NCI-H69 (cell line): ENCODE data around the gene UQCRFS1.
"Not testable (repeated sequence)": the region's sequence is repeated elsewhere in the genome, so short reads cannot be mapped to it uniquely, and the experiment has no call there.

ENCODE experiments used
- DNase-seq: peaks from one replicate; lab custom pipeline; 2025; lab: John Stamatoyannopoulos, UW

Gene UQCRFS1

DNA sequence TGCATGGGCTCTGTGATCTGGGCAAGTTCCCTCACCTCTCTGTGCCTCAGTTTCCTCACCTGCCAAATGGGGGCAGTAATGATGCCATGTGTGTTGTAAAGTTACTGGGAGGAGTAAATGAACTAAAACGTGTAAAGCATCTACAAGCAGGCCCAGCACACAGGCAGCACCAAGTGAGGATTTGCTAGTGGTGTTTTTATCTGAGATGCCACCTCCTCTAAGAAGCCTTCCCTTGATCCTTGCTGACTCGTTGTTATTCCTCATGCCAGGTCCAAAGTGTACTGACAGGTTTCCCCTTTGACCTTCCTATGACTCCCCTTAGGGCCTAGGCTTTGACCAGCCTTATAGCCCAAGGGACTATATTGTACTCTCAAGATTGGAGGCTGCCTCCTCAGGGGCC, 1.5 kb upstream of the UQCRFS1 start:
- no peak for DNase-seq

DNA sequence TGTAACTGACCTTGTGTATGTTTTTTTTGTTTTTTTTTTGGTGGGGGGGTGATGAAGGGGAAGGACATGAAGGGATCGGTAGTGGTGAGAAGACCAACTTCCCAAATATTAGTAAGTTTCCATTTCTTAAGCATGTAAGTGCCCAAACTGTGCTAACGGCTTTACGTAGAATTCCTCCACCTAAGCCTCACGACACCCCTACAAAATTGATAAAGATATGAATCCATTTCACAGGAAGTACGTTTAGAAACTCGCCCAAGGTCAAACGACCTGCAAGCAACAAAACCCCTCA, 649 bp downstream of the UQCRFS1 start:
- no peak for DNase-seq

DNA sequence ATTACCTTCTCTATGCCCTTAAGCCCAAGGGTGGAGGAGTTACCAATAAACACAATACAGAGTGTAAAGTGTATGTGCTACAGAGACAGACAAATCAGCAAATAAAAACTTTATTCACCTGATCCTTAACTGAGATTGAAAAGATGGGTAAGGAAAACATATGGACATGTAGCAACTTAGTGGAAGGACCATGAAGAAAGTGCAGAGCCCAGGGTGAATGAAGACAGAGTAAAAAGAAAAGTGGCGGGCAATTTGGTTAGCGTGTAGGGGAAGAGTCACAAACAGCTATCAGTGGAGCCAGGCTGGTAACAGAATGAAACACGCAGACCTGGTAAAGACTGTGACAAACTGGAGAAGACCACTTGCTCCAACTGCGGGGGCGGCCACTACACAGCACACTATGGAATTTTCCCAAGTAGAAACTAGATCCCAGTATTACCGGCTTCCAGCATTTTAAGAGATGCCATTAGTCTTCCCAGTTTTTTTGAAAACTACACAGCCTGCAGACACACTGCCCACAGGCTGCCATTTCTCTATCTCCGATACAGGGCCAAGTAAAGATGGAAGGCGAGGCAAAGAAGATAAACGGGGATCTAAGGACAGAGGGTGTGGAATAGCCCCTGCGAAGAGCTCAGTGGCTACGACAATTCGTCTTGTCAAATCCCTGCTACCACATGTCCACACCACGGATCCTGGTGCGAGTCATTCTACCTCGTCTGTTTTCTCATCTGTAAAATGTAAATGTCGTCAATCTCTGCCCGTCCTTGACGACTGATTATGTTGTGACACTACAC, 1.2 kb downstream of the UQCRFS1 start:
- no peak for DNase-seq

DNA sequence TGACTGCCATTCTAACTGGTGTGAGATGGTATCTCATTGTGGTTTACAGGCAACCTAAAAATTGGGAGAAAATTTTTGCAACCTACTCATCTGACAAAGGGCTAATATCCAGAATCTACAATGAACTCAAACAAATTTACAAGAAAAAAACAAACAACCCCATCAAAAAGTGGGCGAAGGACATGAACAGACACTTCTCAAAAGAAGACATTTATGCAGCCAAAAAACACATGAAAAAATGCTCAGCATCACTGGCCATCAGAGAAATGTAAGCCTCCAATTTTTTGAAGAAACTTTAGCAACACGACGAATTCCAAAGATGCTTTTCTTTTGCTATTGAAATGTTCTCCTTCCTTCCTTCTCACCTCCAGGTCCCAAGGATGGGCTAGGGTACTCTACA, 1.9 kb downstream of the UQCRFS1 start:
- not testable (repeated sequence) for DNase-seq

DNA sequence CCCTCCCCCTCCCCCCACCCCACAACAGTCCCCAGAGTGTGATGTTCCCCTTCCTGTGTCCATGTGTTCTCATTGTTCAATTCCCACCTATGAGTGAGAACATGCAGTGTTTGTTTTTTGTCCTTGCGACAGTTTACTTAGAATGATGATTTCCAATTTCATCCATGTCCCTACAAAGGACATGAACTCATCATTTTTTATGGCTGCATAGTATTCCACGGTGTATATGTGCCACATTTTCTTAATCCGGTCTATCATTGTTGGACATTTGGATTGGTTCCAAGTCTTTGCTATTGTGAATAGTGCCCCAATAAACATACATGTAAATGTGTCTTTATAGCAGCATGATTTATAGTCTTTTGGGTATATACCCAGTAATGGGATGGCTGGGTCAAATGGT, 2.4 kb downstream of the UQCRFS1 start:
- DNase-seq, result not testable (repeated sequence)

DNA sequence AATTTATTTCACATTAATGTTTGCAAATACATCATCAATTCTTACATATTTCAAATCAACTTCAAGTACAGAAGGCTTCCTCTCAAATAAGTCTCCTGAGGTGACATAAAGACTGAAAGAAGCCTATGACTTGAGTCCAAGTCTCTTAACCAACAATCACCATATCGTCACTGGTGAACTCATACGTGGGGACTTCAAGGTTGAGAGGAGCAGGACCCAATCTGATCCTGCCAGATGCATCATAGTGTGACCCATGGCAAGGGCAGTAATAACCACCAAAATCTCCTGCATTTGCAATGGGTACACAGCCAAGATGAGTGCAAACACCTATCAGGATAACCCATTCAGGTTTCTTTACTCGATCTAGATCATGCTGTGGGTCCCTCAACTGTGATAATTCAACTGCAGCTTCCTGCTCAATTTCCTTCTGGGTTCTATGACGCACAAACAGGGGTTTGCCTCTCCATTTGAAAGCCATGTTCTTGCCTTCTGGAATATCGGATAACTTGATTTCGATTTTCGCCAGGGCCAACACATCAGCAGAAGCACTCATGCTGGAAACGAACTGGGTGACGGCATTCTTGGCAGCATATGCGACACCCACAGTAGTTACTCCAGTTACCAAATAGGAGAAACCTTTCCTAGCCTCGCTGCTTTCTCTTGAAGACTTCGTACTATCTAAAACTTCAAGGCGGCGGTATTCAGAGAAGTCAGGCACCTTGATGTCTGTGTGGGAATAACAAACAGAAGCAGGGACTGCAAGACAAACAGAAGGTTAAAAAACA, 5.4 kb downstream of the UQCRFS1 start:
- DNase-seq, result not testable (repeated sequence)

DNA sequence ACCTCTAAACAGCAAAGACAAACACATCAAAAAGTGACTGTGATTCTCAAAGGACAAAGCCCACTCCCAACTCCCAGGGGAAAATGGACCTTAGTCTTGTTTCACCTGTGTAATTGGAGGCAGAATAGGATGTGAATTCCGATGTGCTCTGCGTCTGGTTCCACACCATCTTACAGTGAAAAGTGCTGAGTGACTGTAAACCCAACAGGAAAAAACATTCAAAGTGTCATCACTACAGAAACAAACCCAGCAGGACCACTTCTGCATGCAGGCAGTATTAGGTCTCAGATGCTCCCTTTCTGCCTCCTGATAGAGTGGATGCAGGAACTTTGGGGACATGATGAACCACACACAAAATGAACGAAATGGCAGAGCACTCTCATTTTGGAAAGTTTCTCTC, 6.5 kb downstream of the UQCRFS1 start:
- DNase-seq, result no peak

DNA sequence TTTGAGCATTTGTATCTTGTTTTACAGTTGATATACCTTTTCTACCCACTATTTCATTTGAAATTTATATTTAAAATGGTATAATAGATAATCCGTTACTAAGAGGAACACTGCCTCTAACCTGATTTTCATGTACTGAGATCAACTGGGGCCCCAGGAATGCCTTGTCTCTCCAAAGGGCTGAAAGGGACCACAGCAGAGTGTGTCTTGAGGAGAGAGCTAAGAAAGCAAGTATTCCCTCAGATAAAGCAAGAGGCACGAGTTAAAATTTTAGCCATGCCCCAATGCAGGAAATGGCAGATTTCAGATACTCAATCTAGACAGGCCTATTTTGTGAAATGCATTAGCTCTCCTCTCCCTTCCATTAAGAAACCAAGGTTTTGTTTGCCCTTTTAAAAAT, 10.7 kb downstream of the UQCRFS1 start:
- DNase-seq, result no peak

DNA sequence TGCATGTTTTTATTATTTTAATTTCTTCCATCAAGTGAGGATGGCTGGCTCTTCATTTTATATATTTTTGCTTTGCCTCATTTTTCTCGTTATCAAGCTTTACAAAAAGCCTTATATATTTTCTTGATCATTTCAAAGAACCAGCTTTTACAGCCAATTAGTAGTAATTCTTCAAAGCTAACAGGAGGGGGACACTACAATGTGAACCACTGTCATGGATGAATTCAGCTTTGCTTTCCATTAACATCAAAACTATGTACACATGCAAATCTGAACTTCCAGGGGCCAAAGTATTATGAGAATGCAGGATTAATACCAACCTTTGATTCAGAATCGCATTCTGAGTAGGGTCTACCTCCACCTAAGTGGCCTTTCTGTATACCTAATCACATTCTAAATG, 11.1 kb downstream of the UQCRFS1 start:
- no peak for DNase-seq

DNA sequence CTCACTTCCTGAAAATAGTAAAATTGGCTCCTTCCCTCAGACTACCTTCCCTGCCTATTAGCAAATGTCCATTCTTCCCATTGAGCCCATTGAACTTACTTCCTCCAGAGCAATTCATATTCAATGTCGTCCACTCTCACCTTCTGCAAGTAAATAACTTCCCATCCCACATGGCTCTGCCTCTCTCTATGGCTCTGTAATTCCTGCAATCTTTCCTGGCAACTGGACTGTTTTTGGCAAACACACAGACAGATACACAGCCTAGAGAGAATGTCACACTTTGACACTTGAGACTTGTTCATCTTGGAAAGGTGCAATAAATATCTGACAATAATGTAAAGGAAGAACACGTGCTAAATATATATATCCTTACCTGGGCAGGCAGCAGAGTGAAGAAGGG, 18.3 kb downstream of the UQCRFS1 start:
- DNase-seq, result no peak

DNA sequence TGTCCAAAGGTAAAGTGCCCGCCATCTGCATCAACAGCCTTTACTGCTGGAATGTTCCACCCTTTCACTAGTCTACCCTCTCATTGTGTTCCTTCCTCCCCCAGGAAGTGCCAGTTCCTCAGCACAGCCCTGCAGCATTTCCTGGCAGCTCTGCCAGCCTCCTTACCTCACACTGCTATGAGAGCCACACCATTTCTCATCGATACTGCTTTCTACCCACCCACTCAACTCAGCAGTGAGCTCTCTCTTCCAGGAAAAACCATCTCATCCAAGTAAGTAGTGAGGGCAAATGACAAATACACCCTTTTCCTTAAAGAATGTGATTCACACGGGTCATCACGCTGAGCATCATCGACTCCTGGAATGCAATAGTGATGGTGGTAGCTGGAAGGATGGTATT, 19.8 kb downstream of the UQCRFS1 start:
- DNase-seq, result no peak

DNA sequence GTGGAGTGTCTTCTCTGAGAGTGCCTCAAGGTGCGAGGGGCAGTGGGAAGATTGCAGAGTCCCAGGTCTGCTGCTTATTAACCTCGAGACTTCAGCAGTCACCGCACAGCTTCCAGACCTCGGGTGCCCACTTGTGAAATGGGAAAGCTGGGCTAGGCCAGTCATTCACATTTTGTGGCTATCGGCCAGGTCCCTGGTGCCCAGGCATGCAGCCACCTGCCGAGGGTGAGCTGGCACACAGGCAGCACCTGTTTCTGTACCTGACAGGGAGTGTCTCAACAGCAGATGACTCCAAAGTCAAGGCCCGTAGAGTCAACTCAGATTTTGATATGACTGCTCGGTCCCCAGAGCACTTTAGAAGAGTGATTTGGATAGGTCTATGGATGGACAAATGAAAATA, 21.9 kb downstream of the UQCRFS1 start:
- no peak for DNase-seq

DNA sequence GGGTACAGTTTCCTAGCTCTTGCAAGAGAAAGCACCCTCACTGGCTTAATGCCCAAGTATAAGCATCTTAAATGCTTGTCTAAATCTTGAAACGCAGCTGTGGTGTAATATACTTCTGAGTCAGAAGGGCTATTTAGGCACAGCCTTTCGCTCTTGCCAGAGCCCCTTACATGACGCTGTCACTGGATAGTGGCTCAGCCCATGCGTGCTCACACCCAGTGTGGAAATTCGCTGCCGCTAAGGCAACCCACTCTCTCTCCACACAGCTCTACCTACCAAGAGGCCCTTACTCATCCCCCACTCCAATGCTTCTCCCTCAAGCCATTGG, 24.0 kb downstream of the UQCRFS1 start:
- DNase-seq, result no peak

DNA sequence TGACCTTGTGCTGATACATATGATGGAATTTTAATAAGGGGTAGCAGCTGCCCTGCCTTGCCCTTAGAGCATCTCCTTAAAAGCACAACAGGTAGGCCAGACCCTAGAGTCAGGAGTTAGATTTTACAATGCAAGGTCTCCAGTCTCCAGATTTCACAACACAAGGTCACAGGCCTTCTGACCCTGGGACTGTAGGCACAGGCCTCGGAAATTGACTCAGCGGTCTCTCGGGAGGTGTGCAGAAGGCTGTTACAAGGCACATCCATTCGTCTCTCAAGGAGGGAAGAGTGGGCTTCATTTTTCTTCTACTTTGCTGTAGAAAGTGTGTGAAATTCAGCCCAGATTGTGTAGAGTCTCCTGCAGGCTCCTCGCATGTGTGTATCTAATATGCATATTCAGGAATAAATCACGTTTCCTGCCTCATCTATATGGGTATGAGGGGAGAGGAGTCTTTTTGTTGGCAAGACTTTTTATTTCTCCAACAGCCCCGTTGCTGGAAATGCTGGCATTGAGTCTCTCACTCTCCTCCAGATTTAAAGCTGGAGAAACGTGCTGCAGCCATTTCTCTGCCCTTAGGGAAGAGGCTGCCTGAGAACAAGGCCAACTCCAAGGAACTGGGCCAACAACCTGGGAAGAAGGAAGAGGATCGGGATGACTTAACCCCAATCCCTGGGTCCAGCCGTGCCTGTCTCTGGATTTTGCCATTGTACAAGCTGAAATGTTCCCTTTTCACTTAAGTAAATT, 24.5 kb downstream of the UQCRFS1 start:
- no peak for DNase-seq

DNA sequence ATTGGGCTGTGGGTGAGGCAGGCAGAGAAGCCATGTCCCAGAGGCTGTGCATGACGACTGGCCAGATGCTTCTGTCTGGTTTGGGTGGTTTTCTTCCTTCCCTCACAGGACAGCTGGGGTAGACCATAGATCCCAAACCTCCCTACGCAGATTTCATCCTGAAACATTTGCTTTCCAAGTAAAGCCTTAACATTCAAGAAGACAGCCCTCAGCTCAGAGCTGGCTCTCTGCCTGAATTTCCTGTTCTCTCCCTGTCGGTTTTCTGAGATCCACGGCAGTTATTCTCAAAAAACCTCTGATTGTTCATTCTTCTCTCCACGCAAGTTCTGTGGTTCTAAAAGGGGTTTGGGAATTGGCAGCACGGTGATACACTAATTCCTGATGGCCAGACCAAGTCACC, 25.3 kb downstream of the UQCRFS1 start:
- DNase-seq, result no peak

DNA sequence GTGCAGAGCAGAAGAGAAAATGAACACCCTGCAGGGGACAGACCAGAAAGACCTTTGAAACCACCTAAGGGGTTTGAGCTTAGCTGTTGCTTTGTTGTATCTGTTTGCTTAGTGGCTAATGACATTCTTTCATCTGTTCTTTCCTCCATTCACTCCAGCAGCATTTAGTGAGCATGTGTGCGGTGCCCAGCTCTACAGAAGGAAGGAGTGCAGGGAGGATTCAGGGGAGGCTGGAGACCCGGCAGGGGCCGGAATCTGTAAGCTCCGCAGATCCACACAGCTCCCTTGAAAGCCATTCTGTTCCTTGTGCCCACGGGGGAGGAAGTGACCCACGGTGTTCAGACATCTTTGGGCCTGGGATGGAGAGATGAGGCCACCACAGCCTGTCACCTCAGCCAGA, 27.5 kb downstream of the UQCRFS1 start:
- DNase-seq, result peak; percentile 28

DNA sequence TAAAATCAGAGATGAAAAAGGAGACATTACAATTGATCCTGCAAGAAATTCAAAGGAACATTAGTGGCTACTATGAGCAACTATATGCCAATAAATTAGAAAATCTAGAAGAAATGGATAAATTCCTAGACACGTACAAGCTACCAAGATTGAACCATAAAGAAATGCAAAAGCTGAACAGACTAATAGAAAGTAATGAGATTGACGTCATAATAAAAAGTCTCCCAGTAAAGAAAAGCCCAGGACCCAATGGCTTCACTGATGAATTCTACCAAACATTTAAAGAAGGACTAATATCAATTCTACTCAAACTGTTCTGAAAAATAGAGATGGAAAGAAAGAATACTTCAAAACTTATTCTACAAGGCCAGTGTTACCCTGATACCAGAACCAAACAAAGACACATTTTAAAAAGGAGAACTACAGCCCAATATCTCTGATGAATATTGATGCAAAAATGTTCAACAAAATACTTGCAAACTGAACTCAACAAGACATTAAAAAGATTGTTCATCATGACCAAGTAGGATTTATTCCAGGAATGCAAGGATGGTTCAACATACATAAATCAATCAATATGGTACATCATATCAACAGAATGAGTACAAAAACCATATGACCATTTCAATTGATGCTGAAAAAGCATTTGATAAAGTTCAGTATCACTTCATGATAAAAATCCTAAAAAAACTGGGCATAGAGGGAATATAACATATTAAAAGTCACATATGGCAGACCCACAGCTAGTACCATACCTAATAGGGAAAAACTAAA, 35.8 kb downstream of the UQCRFS1 start:
- DNase-seq, result no peak

DNA sequence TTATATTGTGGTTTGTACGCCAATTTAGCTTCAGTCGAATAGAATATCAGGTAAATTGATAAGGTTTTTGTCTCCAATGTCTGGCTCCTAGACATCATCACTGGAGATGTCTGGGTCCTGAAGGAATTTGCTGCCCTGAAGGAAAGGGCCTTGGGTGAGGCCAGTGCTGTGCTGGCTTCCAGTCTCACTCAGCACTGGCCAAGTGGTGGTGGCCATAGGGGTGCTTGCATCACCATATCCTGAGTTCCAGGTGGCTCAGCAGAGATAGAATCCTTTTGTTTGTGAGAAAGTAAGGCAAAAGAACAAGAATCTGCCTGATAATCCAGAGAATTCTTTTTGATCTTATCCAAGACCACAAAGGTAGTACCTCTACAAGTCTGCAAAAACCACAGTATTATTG, 39.1 kb downstream of the UQCRFS1 start:
- no peak for DNase-seq

DNA sequence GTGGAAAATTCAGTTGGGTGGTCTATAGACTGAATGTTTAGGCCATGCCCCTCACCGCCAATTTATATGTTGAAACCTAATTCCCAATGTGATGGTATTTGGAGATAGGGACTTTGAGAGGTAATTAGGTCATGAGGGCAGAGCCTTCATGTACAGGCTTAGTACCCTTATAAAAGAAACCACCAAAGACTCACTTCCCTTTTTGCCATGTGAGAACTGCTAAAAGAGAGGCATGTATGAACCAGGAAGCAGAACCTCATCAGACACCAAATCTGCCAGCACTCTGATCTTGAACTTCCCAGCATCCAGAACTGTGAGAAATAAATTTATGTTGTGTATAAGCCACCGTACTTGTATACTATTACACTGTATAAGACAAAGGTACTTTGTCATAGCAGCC, 40.6 kb downstream of the UQCRFS1 start:
- no peak for DNase-seq

DNA sequence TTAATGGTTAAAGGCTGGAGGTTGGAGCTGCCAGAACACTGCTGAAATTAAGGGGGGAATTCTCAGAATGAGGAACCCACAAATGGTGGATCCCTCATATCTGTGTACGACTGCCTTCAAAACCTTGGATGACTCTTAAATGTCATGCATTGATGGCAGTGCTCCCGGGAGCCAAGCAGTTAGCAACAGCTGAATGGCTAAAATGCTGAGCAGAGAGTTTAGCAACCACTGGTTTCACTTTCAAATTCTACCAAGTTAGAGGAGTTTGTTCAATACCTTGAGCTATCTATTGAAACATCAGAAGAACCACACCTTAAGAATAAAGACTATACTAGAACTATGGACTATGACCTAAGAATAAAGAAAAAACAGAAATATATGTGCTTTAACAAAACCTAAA, 41.4 kb downstream of the UQCRFS1 start:
- no peak for DNase-seq

DNA sequence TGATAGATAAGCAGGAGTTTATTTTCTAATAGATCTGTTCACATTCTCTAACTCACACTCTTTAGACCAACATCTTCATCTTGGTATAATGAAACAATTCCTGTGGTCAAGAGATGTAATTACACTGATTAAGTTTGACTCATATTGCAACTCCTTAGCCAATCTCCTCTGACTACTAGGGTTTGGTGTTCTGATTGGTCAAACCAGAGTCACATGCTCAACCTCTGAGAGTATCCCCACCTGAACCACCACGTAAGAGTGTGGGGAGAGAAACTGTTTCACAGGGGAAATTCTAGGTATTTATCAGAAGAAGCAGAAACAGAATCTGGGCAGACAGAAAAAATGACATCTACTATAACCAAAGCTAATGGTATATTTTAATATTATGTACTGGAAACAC, 42.4 kb downstream of the UQCRFS1 start:
- DNase-seq, result no peak

DNA sequence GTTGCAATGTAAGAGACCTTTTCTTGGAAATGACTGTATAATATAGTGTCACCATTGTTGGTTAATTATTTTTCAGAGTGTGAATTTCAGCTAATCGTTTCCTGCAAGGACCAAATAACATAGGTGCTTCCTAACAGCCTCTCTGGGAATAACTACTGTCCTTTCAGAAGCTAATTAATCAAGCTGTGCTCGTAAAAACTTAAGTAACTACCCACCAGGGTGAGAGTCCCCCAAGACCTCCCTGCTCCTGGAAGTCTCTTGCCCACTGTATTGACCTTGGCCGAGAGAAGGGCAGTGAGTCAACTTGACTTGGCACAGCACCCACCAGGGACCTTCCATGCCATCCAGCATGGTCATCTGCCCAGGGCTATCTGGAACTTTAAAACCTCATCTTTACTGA, 50.3 kb downstream of the UQCRFS1 start:
- DNase-seq, result no peak

DNA sequence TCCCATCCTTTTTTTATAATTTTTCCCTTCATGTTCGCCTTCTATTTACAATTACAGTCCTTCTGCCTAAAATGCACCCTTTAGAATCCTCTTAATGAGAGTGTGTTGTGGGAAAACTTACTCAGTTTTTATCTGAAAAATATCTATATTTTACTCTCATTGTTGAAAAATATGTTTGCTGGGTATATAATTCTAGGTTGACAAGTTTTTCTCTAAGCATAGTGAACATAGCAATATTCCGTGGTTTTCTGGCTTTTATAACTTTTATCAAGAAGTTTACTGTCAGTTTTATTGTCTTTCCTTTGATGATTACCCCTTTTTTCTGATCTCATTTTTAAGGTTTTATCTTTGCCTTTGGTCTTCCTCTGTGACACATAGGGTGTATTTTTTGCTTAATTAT, 57.3 kb downstream of the UQCRFS1 start:
- no peak for DNase-seq
